K562 (cell line): ENCODE data around the gene IRF2BP2. TPM values are rescaled to one million over a fixed set of nuclear protein-coding genes. Genes with fewer than 3 reads are reported as not detected.

Experiments
- ATAC-seq: fragments of 200-7000 bp; cut with Tn5 transposase; 3 replicates; pipeline ENCODE4 v1.9.1; 2020; ENCODE audit warnings: moderate library complexity
- BruUV-seq: library from RNA; stranded (reverse); fragments of 400-500 nt; replicated peaks from 2 replicates; lab custom pipeline; 2021; lab: Mats Ljungman, UMichigan
- CTCF ChIA-PET: fragments of 300-600 bp; formaldehyde crosslinking; extraction: SDS; loops from one replicate; lab custom pipeline; 2021; ENCODE audit warnings: low intra/inter-chr PET ratio; lab: Yijun Ruan, JAX
- POLR2A ChIA-PET: fragments of 300-600, 350-650 bp; sonication (Branson Sonifier 250); formaldehyde crosslinking; extraction: SDS; loops from one replicate; lab custom pipeline; 2021; ENCODE audit warnings: antibody characterized with exemption, inconsistent platforms; lab: Yijun Ruan, JAX
- DNase-seq, 4 experiments: peaks; one replicate each; pipeline versions ENCODE4 v3.0.0 to v3.0.0-alpha.2; 2011 to 2018; ENCODE audit warnings: low spot score in 3 of 4, mixed read lengths in 3 of 4; ENCODE audit errors: extremely low read depth in 1 of 4
- FAIRE-seq: peaks from 2 replicates; lab custom pipeline; 2011; peaks lifted over from hg19 to GRCh38; lab: Jason Lieb, UNC
- H2AFZ ChIP-seq: 2 replicates; pipeline ENCODE4 v1.6.0; 2011; ENCODE audit warnings: low read depth, low read length, control low read depth, inconsistent platforms
- H3K27ac ChIP-seq: fragments of 200-600 bp; 3 replicates; pipeline ENCODE4 v1.8.0; 2011; ENCODE audit warnings: low read depth, mild to moderate bottlenecking, control low read depth, inconsistent platforms, low read length, moderate library complexity, mixed read lengths; ENCODE audit errors: extremely low read depth
- H3K27me3 ChIP-seq, 2 experiments: fragments of 300-600 bp in 1 of 2; 2 replicates in 1 of 2; 3 replicates in 1 of 2; pipeline versions ENCODE4 v1.6.0 to v1.8.0; 2011; ENCODE audit warnings: inconsistent platforms in 2 of 2, low read length in 2 of 2, mild to moderate bottlenecking in 1 of 2, mixed read lengths in 1 of 2, moderate library complexity in 1 of 2; ENCODE audit not compliant: control insufficient read depth in 2 of 2, insufficient read depth in 2 of 2
- H3K36me3 ChIP-seq: fragments of 300-600 bp; 3 replicates; pipeline ENCODE4 v1.8.0; 2011; ENCODE audit warnings: mild to moderate bottlenecking, low read length, inconsistent platforms; ENCODE audit not compliant: control insufficient read depth, insufficient read depth
- H3K4me1 ChIP-seq, 2 experiments: fragments of 200-600 bp in 1 of 2; replicated peaks in 1 of 2; 2 replicates in 1 of 2; 3 replicates in 1 of 2; pipeline versions ENCODE4 v1.5.1 to v1.8.0; 2011; ENCODE audit warnings: inconsistent platforms in 2 of 2, low read length in 2 of 2, mild to moderate bottlenecking in 1 of 2, mixed read lengths in 1 of 2, moderate library complexity in 1 of 2; ENCODE audit not compliant: control insufficient read depth in 2 of 2, insufficient read depth in 2 of 2
- H3K4me2 ChIP-seq: 2 replicates; pipeline ENCODE4 v1.6.1; 2011; ENCODE audit warnings: low read length, control low read depth, inconsistent platforms, mixed read lengths; ENCODE audit not compliant: insufficient read depth
- H3K4me3 ChIP-seq: fragments of 200-600 bp; sonication (generic), shearing (Covaris generic); 2 replicates; pipeline ENCODE4 v1.5.1; 2016; ENCODE audit warnings: control low read depth, inconsistent platforms
- H3K79me2 ChIP-seq: fragments of 200-600 bp; 3 replicates; pipeline ENCODE4 v1.8.0; 2011; ENCODE audit warnings: low read length, inconsistent platforms; ENCODE audit not compliant: control insufficient read depth, insufficient read depth
- H3K9ac ChIP-seq, 2 experiments: 2 replicates each; pipeline versions ENCODE4 v1.6.0 to v1.6.1; 2011; ENCODE audit warnings: low read depth in 2 of 2, low read length in 2 of 2, control low read depth in 1 of 2, inconsistent platforms in 1 of 2, mild to moderate bottlenecking in 1 of 2, mixed read lengths in 1 of 2; ENCODE audit not compliant: insufficient read depth in 1 of 2
- H3K9me1 ChIP-seq: one replicate; pipeline ENCODE4 v1.6.0; 2011; ENCODE audit warnings: inconsistent platforms, mild to moderate bottlenecking, low read length, moderate library complexity; ENCODE audit not compliant: control insufficient read depth, insufficient read depth
- H3K9me3 ChIP-seq: replicated peaks from 2 replicates; pipeline ENCODE4 v1.5.1; 2011; ENCODE audit warnings: low read depth, low read length, inconsistent platforms; ENCODE audit not compliant: control insufficient read depth, insufficient read depth
- H4K20me1 ChIP-seq: replicated peaks from 2 replicates; pipeline ENCODE4 v1.6.1; 2011; ENCODE audit warnings: low read length, inconsistent platforms, mixed read lengths; ENCODE audit not compliant: control insufficient read depth, insufficient read depth
- ARID3A ChIP-seq: IDR thresholded peaks from 2 replicates; pipeline ENCODE4 v1.6.1; 2012; ENCODE audit warnings: low read depth, low read length, improper control_type of control experiment, borderline replicate concordance
- E2F6 ChIP-seq, 2 experiments: IDR thresholded peaks; 2 replicates each; pipeline ENCODE4 v1.6.1; 2011; ENCODE audit warnings: borderline replicate concordance in 1 of 2, control low read depth in 1 of 2, low read depth in 1 of 2, low read length in 1 of 2, mild to moderate bottlenecking in 1 of 2, mixed read lengths in 1 of 2, moderate library complexity in 1 of 2; ENCODE audit not compliant: insufficient read depth in 1 of 2, insufficient read length in 1 of 2, poor library complexity in 1 of 2, severe bottlenecking in 1 of 2; ENCODE audit errors: extremely low read depth in 1 of 2
- EP400 ChIP-seq: fragments of 450-650 bp; IDR thresholded peaks from 2 replicates; pipeline ENCODE4 v1.6.1; 2017; ENCODE audit warnings: antibody characterized with exemption, mild to moderate bottlenecking, moderate library complexity
- ESRRA ChIP-seq: fragments of 450-650 bp; IDR thresholded peaks from 2 replicates; pipeline ENCODE4 v1.6.1; 2014; ENCODE audit warnings: low read depth, mild to moderate bottlenecking, moderate library complexity, borderline replicate concordance
- GTF2E2 ChIP-seq: fragments of 200-800 bp; sonication (Bioruptor generic); IDR thresholded peaks from 2 replicates; pipeline ENCODE4 v1.6.1; 2016; ENCODE audit warnings: missing genetic modification characterization, missing compliant biosample characterization
- PML ChIP-seq: IDR thresholded peaks from 2 replicates; pipeline ENCODE4 v1.6.1; 2012; ENCODE audit warnings: low read length, inconsistent platforms
- SETDB1 ChIP-seq: IDR thresholded peaks from one replicate; pipeline ENCODE4 v1.6.1; 2012; ENCODE audit warnings: low read length, control low read depth, inconsistent platforms
- ZNF184 ChIP-seq: sonication (generic); formaldehyde crosslinking; IDR thresholded peaks from 2 replicates; pipeline ENCODE4 v1.5.0; 2020; ENCODE audit warnings: missing genetic modification reagents
- ZNF217 ChIP-seq: sonication (generic); formaldehyde crosslinking; IDR thresholded peaks from 2 replicates; pipeline ENCODE4 v1.8.0; 2022; ENCODE audit warnings: mild to moderate bottlenecking, missing genetic modification reagents
- ZNF232 ChIP-seq: sonication (generic); formaldehyde crosslinking; IDR thresholded peaks from 2 replicates; pipeline ENCODE4 v1.8.0; 2022; ENCODE audit warnings: mild to moderate bottlenecking, missing genetic modification reagents
- ZNF277 ChIP-seq: fragments of 250-450 bp; sonication (Bioruptor Pico); IDR thresholded peaks from 2 replicates; pipeline ENCODE4 v1.8.0; 2022; ENCODE audit warnings: inconsistent platforms, mild to moderate bottlenecking, moderate library complexity, borderline replicate concordance
- ZNF561 ChIP-seq: fragments of 450-650 bp; formaldehyde crosslinking; conservative IDR thresholded peaks from 2 replicates; pipeline ENCODE4 v1.4.0; 2020; ENCODE audit warnings: mild to moderate bottlenecking, moderate library complexity
- ZSCAN32 ChIP-seq: fragments of 450-650 bp; formaldehyde crosslinking; IDR thresholded peaks from 2 replicates; pipeline ENCODE4 v1.4.0; 2020; ENCODE audit warnings: mild to moderate bottlenecking, moderate library complexity
- WGBS: fragments of 100-300 bp; shearing (Covaris generic); methylation state at CpG from one replicate; pipeline ENCODE4 v1.1.6; 2016; ENCODE audit warnings: low coverage, mixed read lengths; ENCODE audit not compliant: insufficient coverage; ENCODE audit errors: missing lambda C conversion rate; 5-methylcytosine and 5-hydroxymethylcytosine counted together
- in situ Hi-C: fragments of 300-500 bp; cut with MboI; formaldehyde crosslinking; loops from 4 replicates; pipeline ENCODE4 v1.15.0; 2018; ENCODE audit warnings: inconsistent platforms, mixed read lengths
- intact Hi-C: fragments of 100-400 bp; cut with micrococcal nuclease; formaldehyde crosslinking; loops from 2 replicates; pipeline ENCODE4 v1.14.2; 2022
- polyA plus RNA-seq, 8 experiments: library from polyadenylated mRNA; depleted of rRNA in 4 of 8; stranded (reverse) in 5 of 8; unstranded in 3 of 8; fragments of >200 nt; fragmentation: Nextera tagmentation in 2 of 8; fragmentation: Illumina TruSeq in 1 of 8; extraction: Ambion mirVana in 2 of 8; extraction: Trizol in 1 of 8; gene quantifications; 2 replicates each; pipeline versions ENCODE4 v1.2.1 to v1.2.3, GENCODE V29; 2011 to 2014; ENCODE audit warnings: inconsistent platforms in 1 of 8, missing spikeins in 1 of 8
- total RNA-seq, 7 experiments: library from RNA; depleted of rRNA in 6 of 7; stranded (reverse); fragments of >200 nt in 6 of 7; fragmentation: Illumina TruSeq in 2 of 7; extraction: Trizol in 2 of 7; gene quantifications; 2 replicates each; pipeline versions ENCODE4 v1.2.1 to v1.2.3, GENCODE V29; 2011 to 2021; ENCODE audit warnings: low replicate concordance in 1 of 7

IRF2BP2 gene
- total and polyA plus RNA-seq, 9 of the 15 experiments (the other 6 are each of a cell fraction or from before 2014, with no cell fraction given) = 7.7 to 68.6 (median 22.1) TPM

- H3K9ac ChIP-seq = no peak overlapping the region
- no peaks in the 10 kb centered on the region for H3K27me3 ChIP-seq
- H3K4me3 ChIP-seq = no peak overlapping the region
- H3K9me3 ChIP-seq = peaks cover 5% of the 10 kb centered on the region
- H3K36me3 ChIP-seq = no peaks in the 10 kb centered on the region
- BruUV-seq = no TSS peak
- H3K79me2 ChIP-seq = no peaks in the 10 kb centered on the region
- ChIA-PET POLR2A (interaction anchor here (0.6 kb wide), 1 partner anchor 33 kb away, joined by 3 read pairs; no protein-coding TSS in a partner anchor), CTCF (no interaction called here)
- 47% methylated on average over 3 of the region's 3 CpGs for WGBS
- no peak overlapping the region for H3K4me2 ChIP-seq
- H3K9me1 ChIP-seq = no peaks in the 10 kb centered on the region
- no peak overlapping the region for H3K27ac ChIP-seq
- ATAC-seq (no peak), FAIRE-seq (no peak), DNase-seq (no peak)
- in situ Hi-C loops = no loop called here
- H4K20me1 ChIP-seq = no peaks in the 10 kb centered on the region
- intact Hi-C loops = no loop called here
- no peak overlapping the region for H2AFZ ChIP-seq
- no peaks in the 10 kb centered on the region; a peak in 2 of 5 replicates for H3K4me1 ChIP-seq
- TF ChIP-seq ESRRA (no peak), ZNF561 (CRISPR knock-in tag) (no peak), ZSCAN32 (CRISPR knock-in tag) (no peak), EP400 (no peak), ZNF232 (CRISPR knock-in tag) (no peak), PML (no peak)
These were observed 35.0 kb upstream of the IRF2BP2 start for GRCh38 chr1:234644928-234645327.

- no peaks in the 10 kb centered on the region; a peak in 2 of 5 replicates for H3K4me1 ChIP-seq
- TF ChIP-seq ZNF184 (CRISPR knock-in tag) (no peak), GTF2E2 (tag) (no peak), E2F6 (IDR thresholded peaks at IDR 0.05; ENCODE audit: borderline replicate concordance in 1 of 2, extremely low read depth in 1 of 2, insufficient read depth in 1 of 2, insufficient read length in 1 of 2, low read depth in 1 of 2, low read length in 1 of 2, poor library complexity in 1 of 2, severe bottlenecking in 1 of 2) (no peak), ZNF277 (CRISPR knock-in tag) (no peak), ZNF217 (no peak), SETDB1 (no peak), ARID3A (no peak)
These were observed 33.8 kb upstream of the IRF2BP2 start for GRCh38 chr1:234643850-234644134.

More at GRCh38 chr1:234643850-234644134, 33.8 kb upstream of the IRF2BP2 start:
- H3K36me3 ChIP-seq = no peaks in the 10 kb centered on the region
- CTCF ChIA-PET = no interaction called here
- intact Hi-C loops (no loop called here), in situ Hi-C loops (no loop called here)
- peaks cover 5% of the 10 kb centered on the region for H3K9me3 ChIP-seq
- ATAC-seq (no peak), FAIRE-seq (no peak), DNase-seq (no peak)
- no peak overlapping the region for H2AFZ ChIP-seq
- no peak overlapping the region for H3K4me3 ChIP-seq
- H3K27me3 ChIP-seq = no peaks in the 10 kb centered on the region; a peak in 1 of 5 replicates
- POLR2A ChIA-PET = no interaction called here
- H4K20me1 ChIP-seq = no peaks in the 10 kb centered on the region
- H3K4me2 ChIP-seq = no peak overlapping the region
- no TSS peak for BruUV-seq
- H3K27ac ChIP-seq = no peak overlapping the region
- H3K9ac ChIP-seq = no peak overlapping the region
- H3K79me2 ChIP-seq = no peaks in the 10 kb centered on the region
- no peaks in the 10 kb centered on the region for H3K9me1 ChIP-seq
